Neural cell (in vitro differentiated cells): Measurements from ENCODE around the gene RTN4. TPM values are rescaled to one million over a fixed set of nuclear protein-coding genes. Genes with fewer than 3 reads are reported as not detected.

Experiments used
- H2AFZ ChIP-seq: fragments of 200-600, 300-800 bp; sonication (generic), shearing (Covaris generic); 2 replicates; pipeline ENCODE4 v1.6.0; 2014; ENCODE audit warnings: low read depth, mild to moderate bottlenecking, antibody characterized with exemption, low read length, moderate library complexity
- H3F3A ChIP-seq: fragments of 200-600 bp; shearing (Covaris generic); 2 replicates; pipeline ENCODE4 v1.6.1; 2016; ENCODE audit warnings: mild to moderate bottlenecking, moderate library complexity, mixed read lengths, antibody characterized with exemption, low read length; ENCODE audit not compliant: insufficient read depth, poor library complexity, severe bottlenecking
- H3K27ac ChIP-seq: fragments of 200-600, 300-800 bp; sonication (generic), shearing (Covaris generic); 2 replicates; pipeline ENCODE4 v1.5.1; 2014; ENCODE audit warnings: mild to moderate bottlenecking, low read length, moderate library complexity
- H3K27me3 ChIP-seq: fragments of 300-800, 200-600 bp; sonication (generic), shearing (Covaris generic); 2 replicates; pipeline ENCODE4 v1.6.0; 2014; ENCODE audit warnings: mild to moderate bottlenecking, low read depth, low read length, moderate library complexity; ENCODE audit not compliant: insufficient read depth
- H3K36me3 ChIP-seq: fragments of 300-800, 200-600 bp; sonication (generic), shearing (Covaris generic); 2 replicates; pipeline ENCODE4 v1.5.1; 2014; ENCODE audit warnings: mild to moderate bottlenecking, antibody characterized with exemption, low read length, moderate library complexity; ENCODE audit not compliant: insufficient read depth
- H3K4me2 ChIP-seq: fragments of 300-800, 200-600 bp; sonication (generic), shearing (Covaris generic); 2 replicates; pipeline ENCODE4 v1.6.0; 2014; ENCODE audit warnings: mild to moderate bottlenecking, low read length
- H3K4me3 ChIP-seq: fragments of 300-800, 200-600 bp; sonication (generic), shearing (Covaris generic); 2 replicates; pipeline ENCODE4 v1.5.1; 2014; ENCODE audit warnings: mild to moderate bottlenecking, low read length, moderate library complexity
- H3K79me2 ChIP-seq: fragments of 200-600 bp; shearing (Covaris generic); replicated peaks from 2 replicates; pipeline ENCODE4 v1.6.0; 2014; ENCODE audit warnings: mild to moderate bottlenecking, low read length, moderate library complexity; ENCODE audit not compliant: insufficient read depth
- H3K9ac ChIP-seq: fragments of 300-800, 200-600 bp; sonication (generic), shearing (Covaris generic); 2 replicates; pipeline ENCODE4 v1.6.1; 2016; ENCODE audit warnings: mild to moderate bottlenecking, low read length, mixed read lengths
- H3K9me2 ChIP-seq: fragments of 200-600 bp; shearing (Covaris generic); 2 replicates; pipeline ENCODE4 v1.6.1; 2016; ENCODE audit warnings: mild to moderate bottlenecking, low read length, mixed read lengths; ENCODE audit not compliant: insufficient read depth
- H3K9me3 ChIP-seq: fragments of 200-600, 300-800 bp; sonication (generic), shearing (Covaris generic); 2 replicates; pipeline ENCODE4 v1.6.1; 2016; ENCODE audit warnings: mild to moderate bottlenecking, mixed run types, low read length, moderate library complexity, mixed read lengths
- H4K20me1 ChIP-seq: fragments of 200-600 bp; shearing (Covaris generic); 2 replicates; pipeline ENCODE4 v1.6.1; 2016; ENCODE audit warnings: mild to moderate bottlenecking, mixed run types; ENCODE audit not compliant: insufficient read depth
- EP300 ChIP-seq: fragments of 450-650 bp; conservative IDR thresholded peaks from 2 replicates; pipeline ENCODE4 v1.6.1; 2014; ENCODE audit warnings: antibody characterized with exemption, mild to moderate bottlenecking, moderate library complexity; ENCODE audit not compliant: poor library complexity, severe bottlenecking
- EZH2 ChIP-seq: fragments of 200-600, 300-800 bp; shearing (Covaris generic), sonication (generic); IDR thresholded peaks from 2 replicates; pipeline ENCODE4 v1.6.1; 2014; ENCODE audit warnings: antibody characterized with exemption, low read length, borderline replicate concordance, mild to moderate bottlenecking; ENCODE audit not compliant: insufficient read depth, poor library complexity, severe bottlenecking
- MXI1 ChIP-seq: fragments of 450-650 bp; conservative IDR thresholded peaks from 2 replicates; pipeline ENCODE4 v1.6.1; 2014; ENCODE audit warnings: antibody characterized with exemption, mild to moderate bottlenecking; ENCODE audit not compliant: poor library complexity, severe bottlenecking
- POLR2AphosphoS5 ChIP-seq: IDR thresholded peaks from 2 replicates; pipeline ENCODE4 v1.6.1; 2012
- RAD21 ChIP-seq: fragments of 450-650 bp; conservative IDR thresholded peaks from 2 replicates; pipeline ENCODE4 v1.6.1; 2014; ENCODE audit warnings: antibody characterized with exemption, mild to moderate bottlenecking, moderate library complexity
- SMC3 ChIP-seq: fragments of 450-650 bp; conservative IDR thresholded peaks from 2 replicates; pipeline ENCODE4 v1.6.1; 2014; ENCODE audit warnings: antibody characterized with exemption, mild to moderate bottlenecking, moderate library complexity; ENCODE audit not compliant: poor library complexity
- TAF1 ChIP-seq: IDR thresholded peaks from 2 replicates; pipeline ENCODE4 v1.6.1; 2012; ENCODE audit warnings: low read depth
- polyA plus RNA-seq: library from polyadenylated mRNA; depleted of rRNA; stranded (reverse); fragments of >200 nt; gene quantifications from 2 replicates; pipeline ENCODE4 v1.2.3, GENCODE V29; 2014
- TF ChIP-seq, protein P1 (sequence below): IDR thresholded peaks from 2 replicates; pipeline ENCODE4 v1.6.1; 2012; ENCODE audit warnings: borderline replicate concordance
- TF ChIP-seq, protein P2 (sequence below): fragments of 450-650 bp; IDR thresholded peaks from 2 replicates; pipeline ENCODE4 v1.5.1; 2014; ENCODE audit warnings: antibody characterized with exemption, mild to moderate bottlenecking, moderate library complexity; ENCODE audit not compliant: poor library complexity, severe bottlenecking

Gene RTN4
- polyA plus RNA-seq, 1 donor from 2014 or later, result 582 TPM

DNA sequence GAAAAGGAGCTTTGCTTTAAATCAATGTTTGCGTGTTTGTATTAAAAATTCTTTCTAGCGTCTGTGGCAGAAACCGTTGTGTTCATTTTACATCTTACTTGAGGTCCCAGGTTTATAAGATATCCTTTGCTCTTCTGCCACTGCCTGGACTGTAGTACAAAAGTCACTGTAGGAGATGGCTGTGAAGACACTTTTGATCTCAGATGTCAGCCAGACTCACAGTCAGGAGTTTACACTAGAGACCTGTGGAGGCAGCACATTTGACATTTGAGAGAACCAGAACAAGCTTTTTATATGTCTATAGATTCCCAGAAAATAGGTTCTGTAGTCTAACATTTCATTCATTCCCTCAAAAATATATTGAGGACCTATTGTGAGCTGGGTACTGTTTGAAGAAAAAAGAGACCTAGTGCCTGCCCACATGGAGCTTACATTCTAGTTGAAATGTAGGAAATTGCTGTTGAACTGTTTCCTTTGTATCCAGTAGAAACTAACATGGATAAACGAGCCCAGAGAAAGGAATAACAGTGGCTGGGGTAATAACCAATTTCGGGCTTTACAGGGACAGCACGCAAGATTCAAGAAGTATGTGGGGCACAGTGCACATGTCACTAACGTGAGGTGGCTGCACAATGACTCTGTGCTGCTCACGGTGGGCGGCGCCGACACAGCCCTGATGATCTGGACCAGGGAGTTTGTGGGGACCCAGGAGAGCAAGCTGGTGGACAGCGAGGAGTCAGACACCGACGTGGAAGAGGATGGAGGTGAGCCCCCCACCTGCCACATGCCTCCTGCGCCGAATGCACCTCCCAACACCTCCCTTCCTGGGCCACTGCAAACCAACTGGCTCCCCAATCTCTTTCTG, 122.3 kb downstream of the RTN4 start:
- no peaks in the 10 kb centered on the region for H3F3A ChIP-seq
- no peak overlapping the region for H3K4me3 ChIP-seq
- H3K9me2 ChIP-seq, result no peaks in the 10 kb centered on the region
- H3K9ac ChIP-seq, result no peak overlapping the region
- no peak overlapping the region for H2AFZ ChIP-seq
- H4K20me1 ChIP-seq, result no peaks in the 10 kb centered on the region
- TF ChIP-seq, protein P1, sequence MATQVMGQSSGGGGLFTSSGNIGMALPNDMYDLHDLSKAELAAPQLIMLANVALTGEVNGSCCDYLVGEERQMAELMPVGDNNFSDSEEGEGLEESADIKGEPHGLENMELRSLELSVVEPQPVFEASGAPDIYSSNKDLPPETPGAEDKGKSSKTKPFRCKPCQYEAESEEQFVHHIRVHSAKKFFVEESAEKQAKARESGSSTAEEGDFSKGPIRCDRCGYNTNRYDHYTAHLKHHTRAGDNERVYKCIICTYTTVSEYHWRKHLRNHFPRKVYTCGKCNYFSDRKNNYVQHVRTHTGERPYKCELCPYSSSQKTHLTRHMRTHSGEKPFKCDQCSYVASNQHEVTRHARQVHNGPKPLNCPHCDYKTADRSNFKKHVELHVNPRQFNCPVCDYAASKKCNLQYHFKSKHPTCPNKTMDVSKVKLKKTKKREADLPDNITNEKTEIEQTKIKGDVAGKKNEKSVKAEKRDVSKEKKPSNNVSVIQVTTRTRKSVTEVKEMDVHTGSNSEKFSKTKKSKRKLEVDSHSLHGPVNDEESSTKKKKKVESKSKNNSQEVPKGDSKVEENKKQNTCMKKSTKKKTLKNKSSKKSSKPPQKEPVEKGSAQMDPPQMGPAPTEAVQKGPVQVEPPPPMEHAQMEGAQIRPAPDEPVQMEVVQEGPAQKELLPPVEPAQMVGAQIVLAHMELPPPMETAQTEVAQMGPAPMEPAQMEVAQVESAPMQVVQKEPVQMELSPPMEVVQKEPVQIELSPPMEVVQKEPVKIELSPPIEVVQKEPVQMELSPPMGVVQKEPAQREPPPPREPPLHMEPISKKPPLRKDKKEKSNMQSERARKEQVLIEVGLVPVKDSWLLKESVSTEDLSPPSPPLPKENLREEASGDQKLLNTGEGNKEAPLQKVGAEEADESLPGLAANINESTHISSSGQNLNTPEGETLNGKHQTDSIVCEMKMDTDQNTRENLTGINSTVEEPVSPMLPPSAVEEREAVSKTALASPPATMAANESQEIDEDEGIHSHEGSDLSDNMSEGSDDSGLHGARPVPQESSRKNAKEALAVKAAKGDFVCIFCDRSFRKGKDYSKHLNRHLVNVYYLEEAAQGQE, result no peak
- no peak for TF ChIP-seq MXI1
- no peak for TF ChIP-seq EZH2
- no peak for TF ChIP-seq TAF1
- no peak for TF ChIP-seq RAD21
- TF ChIP-seq, protein P2, sequence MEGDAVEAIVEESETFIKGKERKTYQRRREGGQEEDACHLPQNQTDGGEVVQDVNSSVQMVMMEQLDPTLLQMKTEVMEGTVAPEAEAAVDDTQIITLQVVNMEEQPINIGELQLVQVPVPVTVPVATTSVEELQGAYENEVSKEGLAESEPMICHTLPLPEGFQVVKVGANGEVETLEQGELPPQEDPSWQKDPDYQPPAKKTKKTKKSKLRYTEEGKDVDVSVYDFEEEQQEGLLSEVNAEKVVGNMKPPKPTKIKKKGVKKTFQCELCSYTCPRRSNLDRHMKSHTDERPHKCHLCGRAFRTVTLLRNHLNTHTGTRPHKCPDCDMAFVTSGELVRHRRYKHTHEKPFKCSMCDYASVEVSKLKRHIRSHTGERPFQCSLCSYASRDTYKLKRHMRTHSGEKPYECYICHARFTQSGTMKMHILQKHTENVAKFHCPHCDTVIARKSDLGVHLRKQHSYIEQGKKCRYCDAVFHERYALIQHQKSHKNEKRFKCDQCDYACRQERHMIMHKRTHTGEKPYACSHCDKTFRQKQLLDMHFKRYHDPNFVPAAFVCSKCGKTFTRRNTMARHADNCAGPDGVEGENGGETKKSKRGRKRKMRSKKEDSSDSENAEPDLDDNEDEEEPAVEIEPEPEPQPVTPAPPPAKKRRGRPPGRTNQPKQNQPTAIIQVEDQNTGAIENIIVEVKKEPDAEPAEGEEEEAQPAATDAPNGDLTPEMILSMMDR, result no peak
- TF ChIP-seq EP300, result no peak
- no peak for TF ChIP-seq POLR2AphosphoS5
- no peaks in the 10 kb centered on the region for H3K27me3 ChIP-seq
- H3K9me3 ChIP-seq, result no peaks in the 10 kb centered on the region
- no peaks in the 10 kb centered on the region for H3K36me3 ChIP-seq
- no peaks in the 10 kb centered on the region for H3K79me2 ChIP-seq
- no peak overlapping the region for H3K27ac ChIP-seq
- no peak overlapping the region for H3K4me2 ChIP-seq

DNA sequence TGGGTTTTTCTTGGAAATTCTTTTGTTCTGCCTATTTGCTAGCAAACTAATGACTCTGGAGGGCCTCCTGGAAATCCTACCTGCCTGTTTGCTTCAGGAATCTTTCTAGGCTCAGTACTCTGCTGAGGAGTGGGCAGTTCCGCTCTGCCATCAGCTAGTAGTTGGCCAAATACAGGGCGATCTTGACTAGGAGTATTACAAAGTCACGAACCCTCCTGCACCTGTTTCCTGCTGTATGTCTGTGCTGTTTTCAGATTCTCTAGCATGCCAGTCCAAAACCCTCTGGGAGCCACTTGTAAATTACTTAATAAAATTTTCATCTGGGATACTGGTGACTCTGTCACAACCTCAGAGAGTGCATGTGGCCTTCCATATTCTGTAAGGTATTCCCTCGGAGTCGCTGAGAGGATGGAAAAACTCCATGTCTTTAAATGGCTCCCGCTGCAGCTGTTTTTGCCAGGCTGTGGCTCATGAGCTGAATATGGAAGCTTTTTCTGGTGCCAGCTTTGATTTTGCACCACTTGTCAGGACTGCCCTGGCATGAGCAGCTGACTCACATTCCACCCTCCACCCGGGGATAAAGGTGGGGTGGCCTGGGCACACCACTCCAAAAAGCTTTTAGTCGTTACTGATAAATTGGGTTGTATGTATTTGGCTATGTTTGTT, 123.0 kb downstream of the RTN4 start:
- H3K79me2 ChIP-seq, result no peaks in the 10 kb centered on the region
- H2AFZ ChIP-seq, result no peak overlapping the region
- no peaks in the 10 kb centered on the region for H3K9me2 ChIP-seq
- no peaks in the 10 kb centered on the region for H4K20me1 ChIP-seq
- TF ChIP-seq MXI1 (no peak), POLR2AphosphoS5 (no peak), EZH2 (no peak), EP300 (no peak), SMC3 (no peak), RAD21 (no peak), TAF1 (no peak)
- TF ChIP-seq, protein P1, result no peak
- TF ChIP-seq, protein P2, result no peak
- no peaks in the 10 kb centered on the region for H3K27me3 ChIP-seq
- no peak overlapping the region for H3K4me3 ChIP-seq
- H3K36me3 ChIP-seq, result no peaks in the 10 kb centered on the region
- H3F3A ChIP-seq, result no peaks in the 10 kb centered on the region
- H3K4me2 ChIP-seq, result no peak overlapping the region
- H3K9ac ChIP-seq, result no peak overlapping the region
- no peak overlapping the region for H3K27ac ChIP-seq
- H3K9me3 ChIP-seq, result no peaks in the 10 kb centered on the region
